IMR-90 (cell line): ENCODE results near the gene CARMIL1. TPM values are rescaled to one million over a fixed set of nuclear protein-coding genes. Genes with fewer than 3 reads are reported as not detected.

Source experiments
- ATAC-seq: fragments of 200-7000 bp; cut with Tn5 transposase; 2 replicates; pipeline ENCODE4 v1.9.1; 2020; ENCODE audit warnings: low read depth, mild to moderate bottlenecking, moderate library complexity
- BruUV-seq: library from RNA; stranded (reverse); fragments of 400-500 nt; replicated peaks from 2 replicates; lab custom pipeline; 2021; lab: Mats Ljungman, UMichigan
- CTCF ChIA-PET: fragments of 300-600 bp; formaldehyde crosslinking; extraction: SDS; loops from one replicate; lab custom pipeline; 2021; ENCODE audit warnings: antibody characterized with exemption; lab: Yijun Ruan, JAX
- POLR2A ChIA-PET: fragments of 300-600 bp; sonication (Branson Sonifier 250); formaldehyde crosslinking; loops from one replicate; lab custom pipeline; 2022; ENCODE audit warnings: antibody characterized with exemption; ENCODE audit not compliant: unreplicated experiment; lab: Charles Lee
- DNase-seq: peaks from one replicate; pipeline ENCODE4 v3.0.0; 2013
- H2AFZ ChIP-seq: replicated peaks from 2 replicates; pipeline ENCODE3; 2013; ENCODE audit warnings: low read length, mild to moderate bottlenecking; ENCODE audit not compliant: poor library complexity
- H2AK5ac ChIP-seq: 2 replicates; pipeline ENCODE4 v1.6.1; 2013; ENCODE audit warnings: low read depth, low read length, inconsistent platforms
- H2AK9ac ChIP-seq: replicated peaks from 2 replicates; pipeline ENCODE3; 2013; ENCODE audit warnings: mild to moderate bottlenecking, low read depth, low read length, moderate library complexity; ENCODE audit not compliant: poor library complexity
- H2BK120ac ChIP-seq: 2 replicates; pipeline ENCODE4 v1.6.1; 2013; ENCODE audit warnings: low read depth, low read length, inconsistent platforms
- H2BK15ac ChIP-seq: 3 replicates; pipeline ENCODE4 v1.6.1; 2013; ENCODE audit warnings: low read depth, low read length, inconsistent platforms
- H2BK20ac ChIP-seq: 2 replicates; pipeline ENCODE4 v1.6.1; 2013; ENCODE audit warnings: low read depth, mild to moderate bottlenecking, inconsistent platforms, low read length, moderate library complexity
- H2BK5ac ChIP-seq: 2 replicates; pipeline ENCODE4 v1.6.1; 2013; ENCODE audit warnings: mild to moderate bottlenecking, low read depth, low read length, inconsistent platforms; ENCODE audit not compliant: poor library complexity, severe bottlenecking
- H3K14ac ChIP-seq: replicated peaks from 2 replicates; pipeline ENCODE4 v1.6.1; 2013; ENCODE audit warnings: low read depth, low read length, inconsistent platforms
- H3K18ac ChIP-seq: 2 replicates; pipeline ENCODE4 v1.6.1; 2013; ENCODE audit warnings: low read depth, low read length, control low read depth
- H3K23ac ChIP-seq: 2 replicates; pipeline ENCODE4 v1.6.1; 2013; ENCODE audit warnings: low read depth, low read length, inconsistent platforms
- H3K27ac ChIP-seq: 2 replicates; pipeline ENCODE4 v1.5.1; 2013; ENCODE audit warnings: mild to moderate bottlenecking, control low read depth, low read length; ENCODE audit not compliant: insufficient read depth
- H3K27me3 ChIP-seq: 2 replicates; pipeline ENCODE4 v1.6.1; 2013; ENCODE audit warnings: low read length; ENCODE audit not compliant: control insufficient read depth, insufficient read depth
- H3K36me3 ChIP-seq: 2 replicates; pipeline ENCODE4 v1.6.1; 2013; ENCODE audit warnings: low read length, mixed read lengths; ENCODE audit not compliant: control insufficient read depth, insufficient read depth
- H3K4ac ChIP-seq: 2 replicates; pipeline ENCODE4 v1.6.1; 2013; ENCODE audit warnings: low read depth, low read length, inconsistent platforms
- H3K4me1 ChIP-seq: 2 replicates; pipeline ENCODE4 v1.6.1; 2013; ENCODE audit warnings: low read length, mixed read lengths; ENCODE audit not compliant: control insufficient read depth, insufficient read depth
- H3K4me2 ChIP-seq: 2 replicates; pipeline ENCODE4 v1.6.1; 2013; ENCODE audit warnings: low read depth, mild to moderate bottlenecking, control low read depth, low read length, moderate library complexity
- H3K4me3 ChIP-seq: 2 replicates; pipeline ENCODE4 v1.5.1; 2013; ENCODE audit warnings: low read depth, mild to moderate bottlenecking, control low read depth, low read length, moderate library complexity; ENCODE audit not compliant: insufficient read depth
- H3K56ac ChIP-seq: 2 replicates; pipeline ENCODE4 v1.6.1; 2013; ENCODE audit warnings: low read length, inconsistent platforms; ENCODE audit not compliant: insufficient read depth; ENCODE audit errors: extremely low read depth
- H3K79me1 ChIP-seq, 2 experiments: 2 replicates each; pipeline ENCODE4 v1.6.1; 2013; ENCODE audit warnings: low read length in 2 of 2, inconsistent platforms in 1 of 2, low read depth in 1 of 2
- H3K9ac ChIP-seq: 2 replicates; pipeline ENCODE4 v1.6.1; 2013; ENCODE audit warnings: low read depth, low read length, control low read depth
- H3K9me1 ChIP-seq: 2 replicates; pipeline ENCODE4 v1.6.1; 2013; ENCODE audit warnings: low read length, inconsistent platforms; ENCODE audit not compliant: insufficient read depth
- H3K9me3 ChIP-seq: 2 replicates; pipeline ENCODE4 v1.6.1; 2013; ENCODE audit warnings: low read length; ENCODE audit not compliant: control insufficient read depth, insufficient read depth
- H4K20me1 ChIP-seq: 2 replicates; pipeline ENCODE4 v1.6.1; 2013; ENCODE audit warnings: low read length, inconsistent platforms; ENCODE audit not compliant: insufficient read depth
- H4K5ac ChIP-seq: 2 replicates; pipeline ENCODE4 v1.6.1; 2013; ENCODE audit warnings: mild to moderate bottlenecking, low read depth, low read length, control low read depth
- H4K8ac ChIP-seq, 2 experiments: 2 replicates each; pipeline ENCODE4 v1.6.1; 2013; ENCODE audit warnings: low read depth in 2 of 2, low read length in 2 of 2, control low read depth in 1 of 2, inconsistent platforms in 1 of 2
- H4K91ac ChIP-seq: 2 replicates; pipeline ENCODE4 v1.6.1; 2013; ENCODE audit warnings: low read depth, low read length, inconsistent platforms; ENCODE audit not compliant: insufficient read depth
- BHLHE40 ChIP-seq: fragments of 150-350 bp; IDR thresholded peaks from 2 replicates; pipeline ENCODE4 v1.6.1; 2016; ENCODE audit warnings: mild to moderate bottlenecking, low read depth, low read length
- MXI1 ChIP-seq: IDR thresholded peaks from 2 replicates; pipeline ENCODE4 v1.6.1; 2012; ENCODE audit warnings: low read depth, mild to moderate bottlenecking, low read length, moderate library complexity, borderline replicate concordance
- RCOR1 ChIP-seq: IDR thresholded peaks from 2 replicates; pipeline ENCODE4 v1.6.1; 2012; ENCODE audit warnings: mild to moderate bottlenecking, low read length, improper control_type of control experiment; ENCODE audit not compliant: insufficient replicate concordance
- SMC3 ChIP-seq: fragments of 150-350 bp; IDR thresholded peaks from 2 replicates; pipeline ENCODE4 v1.6.1; 2016; ENCODE audit warnings: low read depth, mild to moderate bottlenecking, antibody characterized with exemption, low read length, moderate library complexity
- dilution Hi-C: fragments of 300-500 bp; cut with HindIII; formaldehyde crosslinking; loops from one replicate; pipeline ENCODE4 v1.14.3; 2018; ENCODE audit warnings: low sequenced_read_pairs; ENCODE audit not compliant: unreplicated experiment
- in situ Hi-C: fragments of 300-500 bp; cut with MboI; formaldehyde crosslinking; loops from 3 replicates; pipeline ENCODE4 v1.14.3; 2019; ENCODE audit warnings: low sequenced_read_pairs, inconsistent platforms, mixed read lengths
- intact Hi-C: fragments of 100-400 bp; cut with micrococcal nuclease; formaldehyde crosslinking; loops from 2 replicates; pipeline ENCODE4 v1.10.0; 2022
- polyA plus RNA-seq, 3 experiments: library from polyadenylated mRNA; depleted of rRNA; stranded (reverse); fragments of >200 nt; gene quantifications; 2 replicates each; pipeline ENCODE4 v1.2.3, GENCODE V29; 2012; ENCODE audit warnings: low replicate concordance in 1 of 3
- total RNA-seq: library from RNA; depleted of rRNA; stranded (reverse); fragments of >200 nt; gene quantifications from 2 replicates; pipeline ENCODE4 v1.2.3, GENCODE V29; 2012

Gene CARMIL1
- total and polyA plus RNA-seq, 2 of the 4 experiments (the other 2 are of a cell fraction), result 1.3 to 2.9 TPM

- H3K4ac ChIP-seq, result no peak overlapping the region
- no peak overlapping the region for H3K56ac ChIP-seq
- H3K14ac ChIP-seq, result no peak overlapping the region
- no peak overlapping the region for H2BK20ac ChIP-seq
- H3K79me1 ChIP-seq, result no peaks in the 10 kb centered on the region
- no peak overlapping the region for H2AK5ac ChIP-seq
- no peak for ATAC-seq
- H3K23ac ChIP-seq, result no peak overlapping the region
- H4K91ac ChIP-seq, result no peak overlapping the region
- H4K8ac ChIP-seq, result no peak overlapping the region
- H3K9me1 ChIP-seq, result 0 out of 2 replicates have a peak, but pooled peaks cover 2% of the 10 kb centered on the region
- no peak overlapping the region for H3K18ac ChIP-seq
- ChIA-PET POLR2A (no interaction called here), CTCF (interaction anchor here (1.5 kb wide), 2 partner anchors 8 to 204 kb away, joined by 3 read pairs; no protein-coding TSS in a partner anchor)
- in situ Hi-C loops (no loop called here), dilution Hi-C loops (no loop called here), intact Hi-C loops (no loop called here)
- no peaks in the 10 kb centered on the region for H3K9me3 ChIP-seq
- H3K27me3 ChIP-seq, result no peaks in the 10 kb centered on the region
- H3K27ac ChIP-seq, result no peak overlapping the region
- H2BK120ac ChIP-seq, result no peak overlapping the region
- no peaks in the 10 kb centered on the region for H4K20me1 ChIP-seq
- no peak for DNase-seq
- no peaks in the 10 kb centered on the region for H3K36me3 ChIP-seq
- no peaks in the 10 kb centered on the region for H3K4me1 ChIP-seq
- H2AK9ac ChIP-seq, result no peak overlapping the region
- no peak overlapping the region for H2AFZ ChIP-seq
- H3K4me3 ChIP-seq, result no peak overlapping the region
- no peak overlapping the region for H3K9ac ChIP-seq
- TF ChIP-seq MXI1 (no peak), SMC3 (no peak), RCOR1 (no peak), BHLHE40 (no peak)
- no peak overlapping the region for H4K5ac ChIP-seq
- H2BK5ac ChIP-seq, result no peak overlapping the region
- BruUV-seq, result no TSS peak
- no peak overlapping the region for H3K4me2 ChIP-seq
- no peak overlapping the region for H2BK15ac ChIP-seq
Measured at GRCh38 chr6:25469797-25470388, 190.7 kb downstream of the CARMIL1 start.
